DMS 273 treated with DMSO at 0.1 percent for 48 hours (cell line): ENCODE results near the gene ARHGAP11A.

ENCODE experiments used
- DNase-seq: peaks from one replicate; lab custom pipeline; 2025; lab: John Stamatoyannopoulos, UW

Gene ARHGAP11A

GRCh38 chr15:32656091-32656490 lies 40.8 kb downstream of the ARHGAP11A start:
- DNase-seq: no peak

- DNase-seq: no peak
Measured at GRCh38 chr15:32656496-32656895, 41.2 kb downstream of the ARHGAP11A start.

GRCh38 chr15:32657198-32657883 lies 42.0 kb downstream of the ARHGAP11A start:
- DNase-seq: no peak

DNA sequence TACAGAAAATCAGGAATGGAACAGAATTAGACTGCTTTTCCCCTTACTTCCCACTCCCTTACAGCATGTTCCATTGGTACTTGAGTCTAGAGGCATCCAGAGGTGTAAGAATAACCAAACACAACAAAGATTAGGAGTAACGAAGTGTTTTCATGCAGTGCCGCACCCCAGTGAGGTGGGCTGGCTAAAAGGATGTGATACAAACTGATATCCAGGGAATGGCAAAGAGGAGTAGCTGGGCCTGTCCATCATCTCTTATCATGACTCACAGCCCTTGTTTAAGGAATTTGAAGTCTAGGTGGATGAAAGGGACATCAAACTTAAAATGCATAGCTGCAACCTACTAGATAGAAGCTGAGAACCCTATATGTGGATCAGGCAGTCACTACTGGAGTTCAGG lies 42.6 kb downstream of the ARHGAP11A start:
- no peak for DNase-seq

DNA sequence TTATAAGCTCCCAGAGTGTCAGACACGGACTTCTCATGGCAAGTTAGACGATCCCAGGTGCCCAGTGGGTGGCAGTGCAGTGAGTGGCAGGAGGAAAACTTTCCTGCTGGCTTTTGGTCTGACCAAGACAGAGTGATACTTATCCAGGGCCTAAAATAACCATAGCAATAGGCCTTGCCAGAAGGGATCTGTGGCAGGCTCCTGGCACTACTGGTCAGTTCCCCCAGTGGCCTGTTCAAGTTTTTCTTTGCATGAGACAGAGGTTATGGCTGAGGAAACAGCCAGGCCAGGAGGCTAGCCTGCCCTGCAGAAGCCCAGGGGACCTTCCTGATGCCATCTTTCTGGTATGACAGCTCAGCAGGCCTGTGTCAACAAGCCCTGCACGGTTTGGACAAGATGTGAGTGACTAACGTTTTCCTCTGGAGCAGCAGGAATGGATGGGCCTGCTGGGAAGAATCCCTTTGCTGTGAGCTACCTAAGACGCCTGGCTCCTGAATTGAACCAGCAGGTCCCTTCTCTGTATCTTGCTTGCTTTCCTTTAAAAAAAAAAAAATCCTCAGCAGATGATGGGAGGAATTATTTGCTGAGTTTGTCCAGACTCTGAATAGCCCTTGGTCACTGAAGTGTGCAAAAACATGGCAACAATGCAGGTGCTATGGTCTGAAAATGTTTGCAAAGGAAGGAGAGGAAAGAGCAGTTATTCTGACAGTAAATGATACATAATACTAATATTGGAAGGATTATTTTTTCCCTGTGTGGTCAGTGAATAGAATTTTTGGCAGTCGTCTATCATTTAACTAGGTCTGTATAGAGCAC lies 44.2 kb downstream of the ARHGAP11A start:
- no peak for DNase-seq

- no peak for DNase-seq
Measured at GRCh38 chr15:32663671-32664070, 48.4 kb downstream of the ARHGAP11A start.

- no peak for DNase-seq
Measured at GRCh38 chr15:32664796-32665195, 49.5 kb downstream of the ARHGAP11A start.

DNA sequence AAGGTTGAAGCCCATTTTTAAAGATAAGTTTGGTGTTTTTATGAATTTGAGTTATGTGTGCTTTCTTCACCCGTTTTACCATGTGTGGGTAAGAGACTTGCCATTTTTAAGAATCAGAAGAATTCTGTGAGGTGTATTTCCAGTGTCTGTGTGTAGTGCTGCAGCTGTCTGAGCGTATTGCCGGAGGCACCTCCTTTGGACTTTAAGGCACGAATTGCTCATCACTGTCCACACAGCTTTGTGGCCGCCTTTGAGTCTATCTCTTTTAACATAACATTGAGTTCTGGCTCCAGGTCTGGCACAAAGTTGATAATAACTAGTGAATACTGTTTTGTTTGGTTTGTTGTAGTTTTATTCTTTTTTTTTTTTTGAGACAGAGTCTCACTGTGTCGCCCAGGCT lies 52.0 kb downstream of the ARHGAP11A start:
- no peak for DNase-seq

- DNase-seq: no peak
Measured at GRCh38 chr15:32668942-32669341, 53.6 kb downstream of the ARHGAP11A start.

DNA sequence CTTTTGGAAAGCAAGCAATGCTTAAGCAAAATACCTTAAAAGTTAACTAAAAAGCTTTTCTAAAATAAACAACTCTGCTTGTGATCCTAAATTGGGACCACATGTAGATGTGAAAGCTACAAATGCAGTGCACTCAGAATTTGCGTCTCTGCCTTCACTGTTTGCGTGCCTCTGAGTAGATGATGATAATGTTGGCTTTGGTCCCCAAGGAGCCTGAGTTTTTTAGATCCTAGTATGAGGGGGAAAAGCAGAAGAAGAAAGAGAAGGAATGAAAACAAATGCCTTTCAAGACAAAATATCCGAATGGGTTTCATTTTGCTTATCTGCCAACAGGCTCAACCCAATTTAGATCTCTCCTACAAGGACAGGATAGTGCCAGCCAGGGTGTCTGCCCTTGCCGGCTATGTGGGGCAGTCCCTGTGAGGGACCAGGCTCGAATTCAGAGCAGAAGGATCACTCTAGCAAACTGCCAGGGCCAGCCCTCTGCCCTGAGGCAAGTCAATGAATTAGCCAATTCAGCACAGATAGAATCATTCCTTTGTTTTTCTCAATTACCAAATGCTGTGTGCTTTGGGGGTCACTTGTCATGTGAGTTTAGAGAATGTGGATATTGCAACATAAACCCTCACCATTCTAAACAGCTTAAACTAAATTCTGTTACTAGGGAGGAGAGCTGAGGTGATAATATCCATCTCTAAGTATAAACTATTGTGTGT lies 54.8 kb downstream of the ARHGAP11A start:
- no peak for DNase-seq

GRCh38 chr15:32670623-32671022 lies 55.3 kb downstream of the ARHGAP11A start:
- DNase-seq: no peak

DNA sequence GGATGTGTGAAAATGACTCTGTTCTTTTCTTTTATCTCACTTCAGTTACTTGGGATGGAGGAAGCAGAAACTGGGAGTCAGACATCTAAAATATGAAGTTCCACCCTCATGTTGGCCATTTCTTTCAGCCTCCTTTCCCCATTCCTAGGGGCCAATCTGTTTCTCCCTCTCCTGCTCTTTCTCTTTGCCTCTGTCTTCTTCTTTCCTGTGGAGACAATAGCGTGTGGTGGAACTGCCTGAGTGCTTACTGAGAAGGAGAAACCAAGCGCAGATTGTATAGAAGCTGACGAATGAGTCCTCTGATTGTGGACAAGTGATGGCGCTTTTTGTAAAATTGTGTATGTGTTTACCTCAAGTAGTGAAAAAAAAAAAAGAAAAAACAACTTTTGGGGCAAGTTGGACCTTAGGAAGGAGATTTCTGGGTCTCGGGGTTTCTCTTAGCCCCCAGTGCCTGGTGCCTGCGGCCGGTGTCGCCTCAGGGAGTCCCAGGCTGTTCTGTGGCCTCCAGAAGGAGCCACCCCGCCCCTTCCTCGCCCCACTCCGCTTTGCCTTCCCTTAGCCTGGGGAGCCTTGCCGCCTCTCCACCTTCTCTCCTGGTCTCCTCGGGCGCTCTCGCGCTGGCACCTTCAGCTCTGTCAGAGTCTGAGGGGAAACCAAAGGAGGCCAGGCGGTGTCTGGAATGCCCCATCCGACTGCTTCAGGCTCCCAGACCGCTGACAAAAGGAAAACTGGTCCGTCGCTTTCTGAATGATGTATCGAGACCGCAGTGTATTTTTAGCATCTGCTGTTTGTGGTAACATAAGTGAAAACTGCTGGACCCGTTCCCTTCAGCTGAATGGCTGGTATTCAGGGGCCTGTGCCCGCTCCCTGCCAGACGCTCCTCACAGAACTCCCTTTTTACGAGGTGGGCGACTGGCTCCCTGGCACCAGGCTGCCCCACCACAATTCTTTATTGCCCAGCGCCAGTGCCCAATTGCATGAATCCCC lies 56.3 kb downstream of the ARHGAP11A start:
- no peak for DNase-seq

DNA sequence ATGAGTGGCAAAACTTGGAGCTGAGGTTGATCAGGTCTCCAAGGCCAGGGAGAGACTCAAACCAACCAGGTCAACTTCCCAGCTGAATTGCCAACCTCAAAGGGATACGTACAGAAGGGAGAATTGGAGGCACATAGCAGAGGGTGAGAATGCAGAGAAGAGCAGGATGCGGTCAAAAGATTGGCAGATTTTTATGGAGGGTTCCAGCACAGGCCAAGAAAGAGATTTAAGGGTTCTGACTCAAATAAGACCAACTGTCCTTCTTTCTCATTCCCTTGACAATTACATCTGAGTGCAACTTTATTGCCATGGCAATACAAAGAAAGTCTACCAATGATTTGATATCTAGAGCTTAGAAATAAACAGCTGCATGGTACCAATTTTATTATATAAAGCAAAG lies 59.4 kb downstream of the ARHGAP11A start:
- DNase-seq: no peak

DNA sequence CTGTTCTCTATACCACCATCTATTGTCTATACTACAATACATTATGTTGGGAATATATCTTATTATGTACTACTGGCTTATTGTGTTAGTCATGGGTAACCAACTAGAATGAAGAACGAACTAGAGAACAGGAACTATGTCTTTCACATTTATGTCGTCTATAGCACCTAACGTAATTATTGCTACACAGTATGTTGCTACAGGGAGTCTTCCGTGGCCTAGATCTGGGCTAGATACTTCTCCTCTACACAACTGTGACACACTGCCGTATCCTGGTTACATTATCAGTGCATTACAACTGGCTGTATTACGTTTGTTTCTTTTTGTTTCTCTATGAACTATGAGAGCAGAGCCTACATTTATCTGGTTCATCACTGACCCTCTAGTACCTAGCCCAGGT lies 60.2 kb downstream of the ARHGAP11A start:
- DNase-seq: no peak

DNA sequence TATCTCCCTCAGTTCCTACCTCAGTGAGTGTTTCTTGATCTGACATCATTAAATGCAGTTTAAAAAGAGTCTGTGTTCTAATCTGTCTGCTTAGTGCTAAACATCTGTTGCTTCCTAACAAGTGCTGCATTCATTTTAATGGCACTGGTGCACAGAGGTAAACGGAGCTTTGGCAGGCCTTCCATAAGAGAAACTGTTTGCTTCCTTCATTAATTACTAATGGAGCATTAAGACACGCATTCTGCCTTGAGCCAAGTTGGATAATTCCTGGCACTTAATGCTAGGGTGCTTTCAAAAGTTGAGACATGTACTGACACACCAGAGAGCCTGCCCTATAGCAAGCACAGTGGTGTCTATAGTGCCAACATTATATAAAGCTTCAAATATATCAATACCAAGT lies 60.9 kb downstream of the ARHGAP11A start:
- no peak for DNase-seq

DNA sequence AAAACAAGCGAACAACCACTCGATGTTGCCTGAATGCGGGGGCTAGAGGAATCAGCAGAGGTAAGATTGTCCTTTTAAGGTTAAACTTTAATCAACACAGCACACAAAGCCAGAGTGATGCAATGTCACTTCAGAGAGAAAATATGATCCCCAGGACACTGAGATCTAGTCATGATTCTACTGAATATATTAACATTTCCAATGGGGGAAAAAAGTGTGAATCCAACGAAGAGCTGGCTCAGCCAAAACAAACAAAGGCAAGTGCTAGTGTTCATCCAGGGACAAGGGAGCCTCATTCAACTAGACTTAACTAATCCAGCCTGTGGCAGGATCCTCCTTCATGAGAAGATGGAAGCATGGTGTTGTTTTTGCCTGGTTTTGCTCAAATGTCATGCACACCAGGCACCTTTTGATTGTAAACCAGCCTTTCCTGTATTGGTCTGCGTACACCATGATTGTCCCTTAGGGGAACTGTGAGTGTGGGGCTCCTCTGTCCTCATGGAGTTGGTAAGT lies 62.0 kb downstream of the ARHGAP11A start:
- DNase-seq: no peak

DNA sequence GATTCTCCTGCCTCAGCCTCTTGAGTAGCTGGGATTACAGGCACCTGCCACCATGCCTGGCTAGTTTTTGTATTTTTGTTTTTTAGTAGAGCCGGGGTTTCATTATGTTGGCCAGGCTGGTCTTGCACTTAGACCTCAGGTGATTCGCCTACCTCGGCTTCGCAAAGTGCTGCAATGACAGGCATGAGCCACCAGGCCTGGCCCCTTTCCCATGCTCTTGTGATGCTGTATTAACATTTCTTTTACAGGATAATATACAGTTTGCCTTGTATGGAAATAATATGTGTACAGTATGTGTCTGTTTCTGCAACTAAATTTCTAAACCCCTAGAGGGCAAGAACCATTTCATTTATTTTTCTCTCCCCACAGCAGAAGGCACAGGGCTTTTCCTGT lies 64.0 kb downstream of the ARHGAP11A start:
- no peak for DNase-seq

- DNase-seq: no peak
Measured at GRCh38 chr15:32682569-32682968, 67.3 kb downstream of the ARHGAP11A start.

DNA sequence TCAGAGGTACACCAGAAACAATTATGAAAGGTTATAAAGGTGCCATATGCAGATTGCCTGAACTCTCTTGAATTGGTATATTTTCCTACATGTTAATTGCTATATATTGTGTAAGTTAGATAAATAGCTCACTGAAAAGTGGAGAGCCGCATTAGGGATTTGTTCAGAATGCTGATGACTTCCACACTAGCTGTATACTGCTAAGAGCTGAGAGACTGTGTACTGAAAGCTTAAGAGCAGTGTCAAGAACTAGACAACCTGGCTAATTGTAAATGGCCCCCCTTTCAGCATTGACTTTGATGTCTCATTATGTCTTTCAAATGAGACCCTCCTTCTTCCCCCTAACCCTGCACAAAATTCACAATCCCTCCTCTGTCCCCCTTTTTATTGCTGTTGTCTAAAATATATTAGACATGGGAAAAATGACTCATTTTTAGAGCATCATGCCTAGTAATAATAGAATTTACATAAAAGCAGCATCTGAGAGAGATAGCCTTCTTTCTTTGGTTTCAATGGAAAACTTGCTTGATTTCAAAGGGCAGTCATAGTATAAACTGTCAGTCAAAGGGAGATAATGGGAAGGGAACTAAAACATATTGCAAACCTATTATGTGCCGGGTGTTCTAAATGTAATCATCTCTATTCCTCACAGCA lies 67.8 kb downstream of the ARHGAP11A start:
- DNase-seq: no peak

- DNase-seq: no peak
Measured at GRCh38 chr15:32683906-32684584, 68.7 kb downstream of the ARHGAP11A start.
